ENCODE measurements around the gene NXN.
A peak's percentile ranks its signal among the peaks of the same experiment; 100 is the strongest.
"Not testable (repeated sequence)": the region's sequence is repeated elsewhere in the genome, so short reads cannot be mapped to it uniquely, and the experiment has no call there.

The NXN gene

GRCh38 chr17:980406-981291 is 1.1 kb upstream of the NXN start:
- DNase-seq (ENCODE audit: low read depth in 2 of 3, low spot score in 1 of 3) = peak; percentile 68 to 70 (median 68)

- no peak for DNase-seq (ENCODE audit: low read depth in 2 of 3, low spot score in 1 of 3)
These were observed 401 bp downstream of the NXN start for GRCh38 chr17:979212-979538.

- DNase-seq (ENCODE audit: low read depth in 2 of 3, low spot score in 1 of 3) = no peak
These were observed 1.2 kb downstream of the NXN start for GRCh38 chr17:978103-979093.

- DNase-seq (ENCODE audit: low read depth in 2 of 3, low spot score in 1 of 3) = no peak
These were observed 2.4 kb downstream of the NXN start for GRCh38 chr17:977166-977565.

GRCh38 chr17:976312-976711 is 3.3 kb downstream of the NXN start:
- no peak for DNase-seq (ENCODE audit: low read depth in 2 of 3, low spot score in 1 of 3)

GRCh38 chr17:975371-975915 is 4.1 kb downstream of the NXN start:
- DNase-seq (ENCODE audit: low read depth in 2 of 3, low spot score in 1 of 3) = no peak

- not testable (repeated sequence) for DNase-seq (ENCODE audit: low read depth in 2 of 3, low spot score in 1 of 3)
These were observed 4.8 kb downstream of the NXN start for GRCh38 chr17:974778-975177.

- no peak for DNase-seq (ENCODE audit: low read depth in 2 of 3, low spot score in 1 of 3)
These were observed 6.5 kb downstream of the NXN start for GRCh38 chr17:973053-973452.

GRCh38 chr17:971861-972260 is 7.7 kb downstream of the NXN start:
- not testable (repeated sequence) for DNase-seq (ENCODE audit: low read depth in 2 of 3, low spot score in 1 of 3)

GRCh38 chr17:970364-970763 is 9.2 kb downstream of the NXN start:
- DNase-seq (ENCODE audit: low read depth in 2 of 3, low spot score in 1 of 3) = no peak

- no peak for DNase-seq (ENCODE audit: low read depth in 2 of 3, low spot score in 1 of 3)
These were observed 9.7 kb downstream of the NXN start for GRCh38 chr17:969811-970355.

- DNase-seq (ENCODE audit: low read depth in 2 of 3, low spot score in 1 of 3) = no peak
These were observed 10.5 kb downstream of the NXN start for GRCh38 chr17:968812-969730.

- DNase-seq (ENCODE audit: low read depth in 2 of 3, low spot score in 1 of 3) = no peak
These were observed 12.5 kb downstream of the NXN start for GRCh38 chr17:967122-967521.

GRCh38 chr17:965311-965989 is 14.1 kb downstream of the NXN start:
- DNase-seq (ENCODE audit: low read depth in 2 of 3, low spot score in 1 of 3) = no peak

- no peak for DNase-seq (ENCODE audit: low read depth in 2 of 3, low spot score in 1 of 3)
These were observed 14.7 kb downstream of the NXN start for GRCh38 chr17:964876-965275.

GRCh38 chr17:962670-963069 is 16.9 kb downstream of the NXN start:
- no peak for DNase-seq (ENCODE audit: low read depth in 2 of 3, low spot score in 1 of 3)

- DNase-seq (ENCODE audit: low read depth in 2 of 3, low spot score in 1 of 3) = no peak
These were observed 17.4 kb downstream of the NXN start for GRCh38 chr17:962166-962565.

- DNase-seq (ENCODE audit: low read depth in 2 of 3, low spot score in 1 of 3) = no peak
These were observed 20.7 kb downstream of the NXN start for GRCh38 chr17:958712-959451.

GRCh38 chr17:957856-958421 is 21.6 kb downstream of the NXN start:
- no peak for DNase-seq (ENCODE audit: low read depth in 2 of 3, low spot score in 1 of 3)

All from stimulated activated CD4-positive, alpha-beta T cell treated with anti-CD3 and anti-CD28 coated beads, Interleukin-12 subunit alpha, Interleukin-12 subunit beta, amount 100 ng/mL, for 48 hours (primary cell).